ENCODE data around the gene TMEM108. TPM values are rescaled to one million over a fixed set of nuclear protein-coding genes. Genes with fewer than 3 reads are reported as not detected.
A peak's percentile ranks its signal among the peaks of the same experiment; 100 is the strongest.

TMEM108 gene
- polyA plus RNA-seq, 3 donors = not detected

DNA sequence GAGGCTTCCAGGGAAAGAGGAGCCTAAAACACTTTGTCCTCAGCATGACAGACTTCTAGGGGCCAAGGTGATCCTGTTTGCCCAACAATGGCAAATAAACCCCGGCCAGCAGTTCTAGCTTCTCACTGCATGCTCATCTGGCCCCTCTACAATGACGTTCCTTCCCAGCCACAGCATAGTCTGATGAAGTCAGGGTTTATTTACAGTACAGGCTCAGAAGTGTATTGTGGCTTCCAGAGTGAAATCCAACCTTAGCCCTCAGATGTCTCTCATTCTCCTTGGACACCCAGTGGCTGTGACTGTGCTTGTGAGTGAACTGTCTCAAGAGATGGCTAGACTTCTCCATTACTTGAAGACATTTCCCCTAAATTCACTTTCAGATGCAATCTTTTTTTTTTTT lies 402.5 kb downstream of the TMEM108 start:
- Histone ChIP-seq H4K20me1 (ENCODE audit: insufficient read depth, low read length) (no peaks in the 10 kb centered on the region), H3K36me3 (replicated peaks in 1 of 2; ENCODE audit: control insufficient read depth in 1 of 2, insufficient read depth in 2 of 2, low read length in 2 of 2) (no peaks in the 10 kb centered on the region), H3K79me2 (ENCODE audit: insufficient read depth, low read length) (no peaks in the 10 kb centered on the region), H3K4me3 (replicated peaks in 1 of 3; ENCODE audit: low read depth in 2 of 3, low read length in 3 of 3) (no peak overlapping the region), H3K27ac (ENCODE audit: low read depth in 1 of 2, low read length in 2 of 2) (no peak overlapping the region), H3K9me3 (replicated peaks in 1 of 2; ENCODE audit: control insufficient read depth in 1 of 2, insufficient read depth in 1 of 2, low read length in 2 of 2) (peaks cover 0 to 10% of the 10 kb centered on the region in 2 donors), H2AFZ (ENCODE audit: insufficient read depth, low read depth, low read length, poor library complexity, severe bottlenecking) (no peak overlapping the region), H3K27me3 (ENCODE audit: control insufficient read depth in 2 of 2, insufficient read depth in 2 of 2, low read length in 2 of 2) (no peaks in the 10 kb centered on the region), H3K4me1 (ENCODE audit: control insufficient read depth in 1 of 2, insufficient read depth in 2 of 2, low read length in 2 of 2) (peaks cover 0 to 6% of the 10 kb centered on the region in 2 donors), H3K4me2 (replicated peaks; ENCODE audit: extremely low read depth, low read length, poor library complexity, severe bottlenecking) (no peak overlapping the region), H3K9ac (ENCODE audit: insufficient read depth, low read length, poor library complexity, severe bottlenecking) (no peak overlapping the region)
- peaks cover 0 to 5% (median 0%) of the 10 kb centered on the region in 3 donors for H3K27me3 Mint-ChIP-seq (ENCODE audit: low read depth in 3 of 3)
- no peak overlapping the region for H3K4me3 Mint-ChIP-seq
- H3K36me3 Mint-ChIP-seq = no peaks in the 10 kb centered on the region
- WGBS (ENCODE audit: insufficient coverage) = 100% methylated on average over 1 of the region's 2 CpGs
- DNase-seq = no peak
- no peak overlapping the region for H3K27ac Mint-ChIP-seq
- TF ChIP-seq, protein P1, sequence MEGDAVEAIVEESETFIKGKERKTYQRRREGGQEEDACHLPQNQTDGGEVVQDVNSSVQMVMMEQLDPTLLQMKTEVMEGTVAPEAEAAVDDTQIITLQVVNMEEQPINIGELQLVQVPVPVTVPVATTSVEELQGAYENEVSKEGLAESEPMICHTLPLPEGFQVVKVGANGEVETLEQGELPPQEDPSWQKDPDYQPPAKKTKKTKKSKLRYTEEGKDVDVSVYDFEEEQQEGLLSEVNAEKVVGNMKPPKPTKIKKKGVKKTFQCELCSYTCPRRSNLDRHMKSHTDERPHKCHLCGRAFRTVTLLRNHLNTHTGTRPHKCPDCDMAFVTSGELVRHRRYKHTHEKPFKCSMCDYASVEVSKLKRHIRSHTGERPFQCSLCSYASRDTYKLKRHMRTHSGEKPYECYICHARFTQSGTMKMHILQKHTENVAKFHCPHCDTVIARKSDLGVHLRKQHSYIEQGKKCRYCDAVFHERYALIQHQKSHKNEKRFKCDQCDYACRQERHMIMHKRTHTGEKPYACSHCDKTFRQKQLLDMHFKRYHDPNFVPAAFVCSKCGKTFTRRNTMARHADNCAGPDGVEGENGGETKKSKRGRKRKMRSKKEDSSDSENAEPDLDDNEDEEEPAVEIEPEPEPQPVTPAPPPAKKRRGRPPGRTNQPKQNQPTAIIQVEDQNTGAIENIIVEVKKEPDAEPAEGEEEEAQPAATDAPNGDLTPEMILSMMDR (IDR thresholded peaks at IDR 0.05) = no peak
- intact Hi-C loops (cut with micrococcal nuclease) = no loop called here
- H3K4me1 Mint-ChIP-seq = peaks cover 22% of the 10 kb centered on the region
- H3K9me3 Mint-ChIP-seq = peaks cover 0 to 13% (median 8%) of the 10 kb centered on the region in 7 donors

DNA sequence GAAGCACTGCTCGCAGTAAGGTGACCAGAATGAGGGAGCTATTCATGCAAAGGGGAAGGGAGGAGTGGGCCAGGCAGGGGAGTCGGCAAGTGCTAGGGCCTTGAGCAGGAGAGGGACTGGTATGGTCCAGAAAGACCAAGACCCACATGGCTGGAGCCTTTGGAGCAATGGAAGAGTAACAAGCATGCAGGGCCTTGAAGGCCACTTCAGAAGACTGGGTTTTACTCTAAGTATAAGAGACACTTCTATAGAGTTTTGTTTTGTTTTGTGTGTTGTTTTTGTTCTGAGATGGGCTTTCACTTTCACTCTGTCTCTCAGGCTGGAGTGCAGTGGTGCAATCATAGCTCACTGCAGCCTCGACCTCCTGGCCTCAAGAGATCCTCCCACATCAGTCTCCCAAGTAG lies 403.7 kb downstream of the TMEM108 start:
- H4K20me1 ChIP-seq (ENCODE audit: insufficient read depth, low read length) = no peaks in the 10 kb centered on the region
- H3K27ac Mint-ChIP-seq = peak overlapping the region in 4 of 7 donors; percentile 41 to 86 (median 84)
- intact Hi-C loops (cut with micrococcal nuclease) = no loop called here
- H3K9me3 ChIP-seq (replicated peaks in 1 of 2; ENCODE audit: control insufficient read depth in 1 of 2, insufficient read depth in 1 of 2, low read length in 2 of 2) = peaks cover 0 to 10% of the 10 kb centered on the region in 2 donors
- H3K36me3 ChIP-seq (replicated peaks in 1 of 2; ENCODE audit: control insufficient read depth in 1 of 2, insufficient read depth in 2 of 2, low read length in 2 of 2) = no peaks in the 10 kb centered on the region
- peak overlapping the region; percentile 73 for H3K4me2 ChIP-seq (replicated peaks; ENCODE audit: extremely low read depth, low read length, poor library complexity, severe bottlenecking)
- peaks cover 0 to 6% of the 10 kb centered on the region in 2 donors for H3K4me1 ChIP-seq (ENCODE audit: control insufficient read depth in 1 of 2, insufficient read depth in 2 of 2, low read length in 2 of 2)
- H3K4me1 Mint-ChIP-seq = peaks cover 22% of the 10 kb centered on the region
- H3K79me2 ChIP-seq (ENCODE audit: insufficient read depth, low read length) = no peaks in the 10 kb centered on the region
- TF ChIP-seq, protein P1 (IDR thresholded peaks at IDR 0.05) = no peak
- WGBS (ENCODE audit: insufficient coverage) = 34% methylated on average over 2 of the region's 3 CpGs
- H3K9me3 Mint-ChIP-seq = peaks cover 0 to 13% (median 8%) of the 10 kb centered on the region in 7 donors
- H3K9ac ChIP-seq (ENCODE audit: insufficient read depth, low read length, poor library complexity, severe bottlenecking) = peak overlapping the region; percentile 32
- peak overlapping the region; percentile 82 for H2AFZ ChIP-seq (ENCODE audit: insufficient read depth, low read depth, low read length, poor library complexity, severe bottlenecking)
- H3K27ac ChIP-seq (ENCODE audit: low read depth in 1 of 2, low read length in 2 of 2) = peak overlapping the region; percentile 33 to 71
- H3K36me3 Mint-ChIP-seq = no peaks in the 10 kb centered on the region
- peak overlapping the region in 2 of 3 experiments; percentile 54 to 62 for H3K4me3 ChIP-seq (replicated peaks in 1 of 3; ENCODE audit: low read depth in 2 of 3, low read length in 3 of 3)
- no peaks in the 10 kb centered on the region for H3K27me3 ChIP-seq (ENCODE audit: control insufficient read depth in 2 of 2, insufficient read depth in 2 of 2, low read length in 2 of 2)
- H3K27me3 Mint-ChIP-seq (ENCODE audit: low read depth in 3 of 3) = peaks cover 0 to 5% (median 0%) of the 10 kb centered on the region in 3 donors
- no peak for DNase-seq
- H3K4me3 Mint-ChIP-seq = peak overlapping the region; percentile 74 to 92

Data from CD14-positive monocyte (primary cell).